Parathyroid adenoma (tissue), 2 donors: ENCODE measurements around the gene EXOSC6.

ENCODE experiments used
- H2AFZ ChIP-seq: fragments of 300-600 bp; sonication (generic); one replicate; pipeline ENCODE4 v1.7.0; 2017; ENCODE audit warnings: antibody characterized with exemption, mild to moderate bottlenecking
- H3K27ac ChIP-seq: fragments of 300-600 bp; sonication (generic); one replicate; pipeline ENCODE4 v1.7.0; 2017
- H3K27me3 ChIP-seq: fragments of 300-600 bp; sonication (generic); one replicate; pipeline ENCODE4 v1.7.0; 2017; ENCODE audit warnings: low read length; ENCODE audit not compliant: control insufficient read depth, insufficient read depth
- H3K36me3 ChIP-seq: fragments of 300-600 bp; sonication (generic); one replicate; pipeline ENCODE4 v1.7.0; 2017; ENCODE audit warnings: low read length; ENCODE audit not compliant: control insufficient read depth, insufficient read depth
- H3K4me1 ChIP-seq: fragments of 300-600 bp; sonication (generic); one replicate; pipeline ENCODE4 v1.7.0; 2017; ENCODE audit warnings: control low read depth
- H3K4me2 ChIP-seq: fragments of 300-600 bp; sonication (generic); one replicate; pipeline ENCODE4 v1.7.0; 2017; ENCODE audit warnings: low read length
- H3K4me3 ChIP-seq: fragments of 300-600 bp; sonication (generic); one replicate; pipeline ENCODE4 v1.7.0; 2017; ENCODE audit warnings: low read depth, low read length
- H3K79me2 ChIP-seq: fragments of 300-600 bp; sonication (generic); one replicate; pipeline ENCODE4 v1.7.0; 2017; ENCODE audit warnings: control low read depth
- H3K9ac ChIP-seq: fragments of 300-600 bp; sonication (generic); one replicate; pipeline ENCODE4 v1.7.0; 2017; ENCODE audit warnings: mild to moderate bottlenecking
- H3K9me3 ChIP-seq: fragments of 300-600 bp; sonication (generic); one replicate; pipeline ENCODE4 v1.7.0; 2017; ENCODE audit warnings: low read length; ENCODE audit not compliant: control insufficient read depth
- CTCF ChIP-seq: fragments of 300-600 bp; sonication (generic); IDR thresholded peaks from one replicate; pipeline ENCODE4 v1.7.0; 2017; ENCODE audit warnings: antibody characterized with exemption, mild to moderate bottlenecking
- donor health status: primary hyperparathyroidism.

EXOSC6 gene

GRCh38 chr16:70251629-70252354 lies at the start of gene EXOSC6:
Gene EXOSC6, minus strand, starts transcription at chr16:70251940. Its CDS starts 40 bp downstream, at chr16:70251900.
- H3K4me1 ChIP-seq: no peaks in the 10 kb centered on the region
- H3K27ac ChIP-seq: peak within 1 kb of the TSS; percentile 65
- H3K9me3 ChIP-seq: no peaks in the 10 kb centered on the region
- peak within 1 kb of the TSS; percentile 84 for H2AFZ ChIP-seq
- peak within 1 kb of the TSS; percentile 75 for H3K4me2 ChIP-seq
- H3K27me3 ChIP-seq: no peaks in the 10 kb centered on the region
- H3K4me3 ChIP-seq: peak within 1 kb of the TSS; percentile 69
- no peaks in the 10 kb centered on the region for H3K36me3 ChIP-seq
- no peaks in the 10 kb centered on the region for H3K79me2 ChIP-seq
- peak; percentile 75 for TF ChIP-seq CTCF
- H3K9ac ChIP-seq: no peak within 1 kb of the TSS

- no peak overlapping the region for H3K27ac ChIP-seq
- no peak for TF ChIP-seq CTCF
Observed at GRCh38 chr16:70301121-70301520, 49.4 kb upstream of the EXOSC6 start.

GRCh38 chr16:70298988-70299938 lies 47.5 kb upstream of the EXOSC6 start, which contains the start of gene DDX19B:
Gene DDX19B, plus strand, starts transcription at chr16:70299186. Its CDS starts 112 bp downstream, at chr16:70299298.
- H3K9ac ChIP-seq: peak within 1 kb of the TSS; percentile 96
- H3K27me3 ChIP-seq: no peaks in the 10 kb centered on the region
- peak within 1 kb of the TSS; percentile 70 for H3K4me2 ChIP-seq
- peaks cover 5% of the 10 kb centered on the region for H3K79me2 ChIP-seq
- no peaks in the 10 kb centered on the region for H3K9me3 ChIP-seq
- peak within 1 kb of the TSS; percentile 96 for H2AFZ ChIP-seq
- H3K4me1 ChIP-seq: peaks cover 5% of the 10 kb centered on the region
- TF ChIP-seq CTCF: no peak
- no peaks in the 10 kb centered on the region for H3K36me3 ChIP-seq
- H3K4me3 ChIP-seq: peak within 1 kb of the TSS; percentile 86
- H3K27ac ChIP-seq: peak within 1 kb of the TSS; percentile 94

More at GRCh38 chr16:70301121-70301520, 49.4 kb upstream of the EXOSC6 start:
- no peaks in the 10 kb centered on the region for H3K36me3 ChIP-seq
- no peaks in the 10 kb centered on the region for H3K9me3 ChIP-seq
- no peak overlapping the region for H3K9ac ChIP-seq
- no peaks in the 10 kb centered on the region for H3K27me3 ChIP-seq
- H3K4me3 ChIP-seq: no peak overlapping the region
- H2AFZ ChIP-seq: no peak overlapping the region
- H3K4me1 ChIP-seq: peaks cover 5% of the 10 kb centered on the region
- no peak overlapping the region for H3K4me2 ChIP-seq
- H3K79me2 ChIP-seq: peaks cover 5% of the 10 kb centered on the region

- Histone ChIP-seq H3K4me1 (peaks cover 5% of the 10 kb centered on the region), H3K9me3 (no peaks in the 10 kb centered on the region), H2AFZ (no peak overlapping the region), H3K27ac (no peak overlapping the region), H3K4me3 (no peak overlapping the region), H3K4me2 (no peak overlapping the region), H3K9ac (no peak overlapping the region), H3K79me2 (peaks cover 5% of the 10 kb centered on the region), H3K27me3 (no peaks in the 10 kb centered on the region), H3K36me3 (no peaks in the 10 kb centered on the region)
- TF ChIP-seq CTCF: no peak
Observed at GRCh38 chr16:70295634-70296033, 43.9 kb upstream of the EXOSC6 start.
